ENCODE measurements around the gene THAP4.
A peak's percentile ranks its signal among the peaks of the same experiment; 100 is the strongest.
"Not testable (repeated sequence)": the region's sequence is repeated elsewhere in the genome, so short reads cannot be mapped to it uniquely, and the experiment has no call there.

THAP4 gene

DNA sequence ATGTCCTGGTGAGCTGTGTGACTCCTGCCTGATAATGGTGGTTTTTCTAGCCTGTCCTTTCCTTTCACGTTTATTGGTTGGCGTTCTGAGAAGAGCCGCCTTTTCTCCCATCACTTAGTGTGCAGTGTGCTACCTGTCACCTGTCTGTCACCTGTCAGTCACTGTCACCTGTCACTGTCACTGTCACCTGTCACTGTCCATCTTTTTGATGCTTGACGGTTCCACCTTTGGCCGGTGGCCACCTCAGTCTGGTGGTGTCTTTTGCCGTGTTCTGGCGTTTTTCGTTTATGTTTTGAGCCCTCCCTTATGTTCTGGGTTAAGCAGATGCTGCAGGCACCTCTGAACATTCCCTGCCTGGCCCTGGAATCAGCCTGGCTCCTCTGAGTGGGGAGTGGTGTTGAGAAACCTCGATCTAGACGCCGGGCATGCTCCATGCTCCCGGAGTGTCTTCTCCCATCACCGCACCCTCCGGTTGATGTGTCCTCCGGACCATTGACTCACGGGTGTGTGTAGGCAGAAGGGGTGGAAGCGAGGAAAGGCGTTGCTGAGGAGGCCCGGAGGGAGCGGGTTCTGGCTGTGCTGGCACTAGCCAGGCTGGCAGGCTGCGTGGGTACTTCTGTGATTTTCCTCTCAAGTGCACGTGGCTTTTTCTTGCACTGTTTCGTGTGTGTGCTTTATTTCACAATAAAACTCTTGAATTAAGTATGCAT is 28.9 kb upstream of the THAP4 start:
- DNase-seq, result no peak

DNA sequence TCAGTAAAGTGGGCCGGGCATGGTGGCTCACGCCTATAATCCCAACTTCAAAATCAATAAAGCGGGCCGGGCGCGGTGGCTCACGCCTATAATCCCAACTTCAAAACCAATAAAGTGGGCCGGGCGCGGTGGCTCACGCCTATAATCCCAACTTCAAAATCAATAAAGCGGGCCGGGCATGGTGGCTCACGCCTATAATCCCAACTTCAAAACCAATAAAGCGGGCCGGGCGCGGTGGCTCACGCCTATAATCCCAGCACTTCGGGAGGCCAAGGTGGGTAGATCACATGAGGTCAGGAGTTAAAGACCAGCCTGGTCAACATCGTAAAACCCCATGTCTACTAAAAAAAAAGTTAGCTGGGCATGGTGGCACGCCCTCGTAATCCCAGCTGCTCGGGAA is 25.8 kb upstream of the THAP4 start:
- not testable (repeated sequence) for DNase-seq

DNA sequence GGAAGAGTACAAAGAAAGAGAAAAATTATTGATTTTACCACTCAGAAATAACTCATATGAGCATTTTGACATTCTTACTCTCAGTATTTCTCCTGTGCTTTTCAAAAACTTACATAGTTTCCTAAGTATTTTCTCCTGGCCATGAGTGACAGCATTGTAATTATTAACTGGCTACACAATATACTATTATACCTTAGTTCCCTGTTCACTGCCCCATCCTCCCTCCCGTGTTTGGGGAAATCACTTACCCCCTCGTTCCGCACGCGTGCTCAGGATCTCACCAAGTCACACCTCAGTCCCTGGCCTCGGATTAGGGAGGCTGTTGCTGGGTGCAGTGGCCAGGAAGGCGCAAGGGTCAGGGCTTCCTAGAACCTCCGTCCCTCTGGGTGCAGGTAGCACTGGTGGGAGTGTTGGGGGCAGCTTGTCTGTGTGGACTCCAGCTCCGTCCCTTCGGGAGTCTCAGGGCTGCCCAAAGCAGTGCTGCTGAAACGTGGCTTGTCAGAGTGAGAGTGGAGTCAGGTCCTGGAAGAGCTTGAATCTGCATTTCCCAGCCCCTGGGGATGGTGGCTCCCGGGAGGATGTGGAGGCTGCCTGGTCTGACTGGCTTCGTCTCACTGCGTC is 23.7 kb upstream of the THAP4 start:
- DNase-seq, result no peak

DNA sequence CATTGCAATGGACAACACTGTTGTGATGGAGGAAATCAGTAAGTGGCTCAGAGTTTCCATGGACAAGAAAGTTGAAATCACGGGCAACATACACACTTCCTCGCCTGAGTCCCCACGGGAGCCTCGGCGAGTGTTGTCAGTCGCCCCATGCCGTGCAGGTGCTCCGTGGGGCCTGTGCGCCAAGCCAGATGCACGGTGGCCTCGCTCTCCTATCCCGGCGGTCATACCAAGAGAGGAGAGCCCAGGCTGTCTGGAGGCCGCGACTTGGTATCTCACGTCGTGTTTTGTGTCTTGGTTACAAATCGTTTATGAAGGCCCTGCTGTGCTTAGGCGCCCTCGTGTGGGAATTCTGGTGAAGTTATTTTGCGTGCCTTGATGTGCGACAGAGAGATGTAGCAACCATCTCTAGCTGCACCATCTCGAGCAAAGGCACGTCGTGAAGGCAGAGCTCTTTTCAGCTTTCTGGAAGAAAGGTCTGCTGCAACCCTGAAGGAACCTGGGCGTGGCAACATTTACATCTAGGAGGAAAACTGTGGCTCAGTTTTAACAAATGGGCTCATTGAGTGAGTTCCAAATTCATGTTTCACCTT is 22.3 kb upstream of the THAP4 start:
- peak; percentile 61 for DNase-seq

DNA sequence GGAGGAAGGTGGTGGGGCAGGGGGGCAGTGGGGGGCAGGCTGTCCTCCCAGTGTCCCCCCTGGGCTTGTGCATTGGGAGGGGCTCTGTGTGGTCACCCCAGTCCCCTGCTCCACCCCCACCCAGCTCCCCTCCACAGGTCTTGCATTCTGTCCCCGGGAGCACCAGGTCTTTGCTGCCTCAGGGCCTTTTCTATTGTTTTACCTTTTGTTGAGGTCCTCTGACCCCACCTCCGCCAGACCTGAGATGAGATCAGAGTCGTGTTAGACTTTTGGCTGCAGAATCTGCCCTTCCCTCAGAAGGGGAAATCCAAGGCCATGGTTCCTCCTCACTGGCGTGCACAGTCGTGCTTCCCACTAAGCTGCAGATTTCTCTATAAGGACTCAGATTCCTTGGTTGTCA is 21.3 kb upstream of the THAP4 start:
- no peak for DNase-seq

DNA sequence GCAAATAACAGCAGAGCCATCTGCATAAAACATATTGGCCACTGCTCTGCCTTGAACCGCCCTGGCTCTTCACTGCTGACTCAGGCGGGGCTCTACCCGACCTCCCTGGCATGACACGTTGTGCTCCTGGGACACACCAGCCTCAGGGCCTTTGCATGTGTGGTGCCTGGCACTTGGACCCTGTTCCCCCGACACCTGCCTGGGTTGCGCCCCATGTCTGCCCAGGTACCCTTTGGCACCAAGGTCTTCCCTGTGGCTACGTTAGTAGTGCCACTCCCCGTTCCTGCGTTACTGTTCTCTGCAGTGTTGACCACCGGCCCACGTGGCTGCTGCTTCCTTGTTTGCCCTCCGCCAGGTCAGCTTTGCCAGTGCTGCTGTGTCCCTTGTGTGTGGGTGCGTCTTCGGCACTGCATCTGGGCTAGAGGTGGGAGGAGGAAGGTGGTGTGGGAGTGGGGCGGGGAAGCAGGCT is 20.9 kb upstream of the THAP4 start:
- DNase-seq, result no peak

DNA sequence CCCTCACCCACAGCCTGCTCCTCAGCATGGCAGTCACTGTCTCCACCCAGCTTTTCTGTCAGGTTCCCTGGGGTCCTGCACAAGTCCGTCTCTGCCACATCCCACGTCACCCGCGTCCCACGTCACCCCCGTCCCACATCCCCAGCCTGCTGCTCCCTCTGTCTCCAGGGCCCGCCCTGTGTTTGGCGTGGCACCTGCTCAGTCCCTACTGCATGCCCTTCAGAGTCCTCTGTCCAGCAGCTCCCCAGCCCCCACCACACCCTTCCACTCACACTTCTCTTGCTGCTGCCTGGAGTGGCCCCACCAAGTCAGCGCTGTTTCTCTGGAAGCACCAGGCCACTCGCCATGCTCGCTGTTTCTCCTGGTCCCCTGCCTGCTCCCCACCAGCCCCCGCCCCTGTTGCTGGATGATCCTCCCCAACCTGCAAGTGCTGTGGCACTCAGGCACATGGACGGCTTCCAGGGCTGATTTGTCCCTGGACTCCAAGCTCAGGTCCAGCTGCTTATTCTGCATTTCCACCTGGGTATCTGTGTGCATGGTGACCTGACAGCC is 19.3 kb upstream of the THAP4 start:
- DNase-seq, result no peak

DNA sequence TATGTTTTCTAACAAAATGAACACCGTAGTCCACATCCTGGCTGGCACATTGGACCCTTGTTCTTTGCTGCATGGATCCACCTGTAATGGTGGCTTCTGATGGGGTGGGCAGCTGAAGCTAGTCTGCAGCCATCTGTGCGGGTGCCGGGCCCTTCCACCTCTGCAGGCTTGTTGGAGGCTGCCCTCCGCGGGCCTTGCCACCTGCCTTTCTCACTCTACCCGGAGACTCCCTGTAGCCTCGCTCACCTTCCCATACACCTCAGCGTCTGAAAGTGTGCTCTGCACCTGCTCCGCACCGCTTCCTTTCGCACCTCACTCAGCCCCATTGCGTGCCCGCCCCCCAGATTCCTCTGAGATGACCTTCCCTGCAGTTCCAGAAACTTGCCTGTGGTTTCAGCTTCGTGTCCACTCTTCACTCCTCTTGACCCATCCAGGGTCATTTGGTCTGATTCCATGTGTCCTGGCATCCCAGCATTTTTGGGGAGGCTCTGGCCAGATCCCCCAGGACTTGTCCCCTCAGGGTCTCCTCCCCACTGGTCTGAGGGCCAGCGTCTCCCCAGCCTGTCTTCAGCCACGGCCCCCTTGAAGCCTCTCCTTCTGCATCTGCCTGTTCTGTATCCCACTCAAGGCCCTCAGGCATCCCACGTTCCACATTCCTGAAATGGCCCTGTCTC is 18.7 kb upstream of the THAP4 start:
- no peak for DNase-seq

DNA sequence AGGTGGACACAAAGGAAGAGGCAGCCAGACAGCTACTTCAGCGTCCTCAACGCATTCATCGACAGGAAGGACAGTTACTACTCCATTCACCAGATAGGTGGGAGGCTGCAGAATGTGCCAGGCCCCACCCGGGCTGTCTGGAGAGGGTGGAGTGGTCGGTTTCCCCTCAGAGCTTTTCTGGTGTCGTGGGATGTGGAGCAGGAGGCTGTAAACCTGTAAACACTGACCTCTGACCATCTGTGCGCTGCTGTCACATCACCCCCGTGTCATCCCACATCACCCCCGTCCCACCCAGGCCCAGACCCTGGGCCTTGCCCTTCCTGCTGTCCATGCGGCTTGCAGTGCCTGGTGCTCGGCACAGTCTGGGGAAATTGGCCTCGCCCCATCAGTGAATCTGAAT is 17.6 kb upstream of the THAP4 start:
- DNase-seq, result no peak

DNA sequence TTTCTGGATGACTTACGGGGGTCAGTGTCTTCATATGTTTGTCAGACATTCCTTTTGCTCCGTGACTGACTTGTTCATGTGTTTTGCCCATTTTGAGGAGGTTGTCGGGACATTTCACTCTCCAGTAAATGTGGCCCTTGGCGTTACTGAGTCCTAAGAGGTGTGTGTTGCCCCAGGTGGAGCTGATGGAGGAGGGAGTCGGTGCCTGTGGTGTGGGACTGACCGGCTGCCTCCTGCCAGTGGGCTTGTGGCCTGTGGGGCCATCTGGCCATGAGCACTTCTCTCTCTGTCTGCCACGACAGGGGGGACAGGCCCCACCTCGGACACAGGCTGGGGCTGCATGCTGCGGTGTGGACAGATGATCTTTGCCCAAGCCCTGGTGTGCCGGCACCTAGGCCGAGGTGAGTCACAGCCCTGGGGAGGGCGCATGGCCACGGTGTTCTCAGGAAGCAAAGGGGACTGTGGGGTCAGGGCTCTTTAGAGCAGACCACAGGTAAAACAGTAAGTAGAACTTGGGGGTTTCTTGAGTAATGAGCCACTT is 16.3 kb upstream of the THAP4 start:
- DNase-seq, result no peak

DNA sequence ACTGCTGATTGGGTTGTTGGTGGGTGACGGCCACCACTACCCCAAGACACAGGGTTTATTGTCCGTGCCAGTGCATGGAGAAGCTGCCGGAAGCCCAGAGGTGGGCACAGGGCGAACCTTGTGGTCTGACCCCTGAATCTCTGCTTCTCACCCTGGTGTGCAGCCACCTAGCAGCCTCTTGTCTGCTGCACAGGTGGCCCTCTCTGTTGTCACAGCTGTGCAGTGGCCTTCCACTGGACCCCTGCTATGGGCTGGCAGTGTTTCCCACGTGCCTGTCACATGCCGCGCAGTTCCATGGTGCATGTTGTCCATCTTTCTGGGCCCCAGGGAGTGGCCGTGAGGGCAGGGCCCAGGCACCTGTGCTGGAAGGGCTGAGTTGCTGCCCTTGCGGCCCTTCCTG is 15.8 kb upstream of the THAP4 start:
- DNase-seq, result no peak

DNA sequence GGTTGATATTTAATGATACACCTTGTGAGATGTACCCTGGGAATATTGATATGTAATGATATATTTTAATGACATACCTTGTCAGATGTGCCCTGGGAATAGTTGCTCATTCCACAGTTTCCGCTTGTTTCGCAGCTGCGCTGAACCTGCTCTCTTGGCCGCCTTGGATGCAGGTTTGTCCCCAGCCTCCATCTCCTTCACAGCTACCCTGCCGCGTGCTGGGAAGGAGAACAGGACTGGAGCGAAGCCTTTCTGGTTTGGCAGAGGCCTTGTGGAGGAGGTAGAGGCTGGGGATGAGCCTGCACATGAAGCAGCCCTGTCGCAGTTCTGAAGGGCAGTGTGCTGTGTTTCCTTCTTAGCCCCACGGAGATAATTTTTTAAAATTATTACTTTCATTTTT is 15.2 kb upstream of the THAP4 start:
- no peak for DNase-seq

DNA sequence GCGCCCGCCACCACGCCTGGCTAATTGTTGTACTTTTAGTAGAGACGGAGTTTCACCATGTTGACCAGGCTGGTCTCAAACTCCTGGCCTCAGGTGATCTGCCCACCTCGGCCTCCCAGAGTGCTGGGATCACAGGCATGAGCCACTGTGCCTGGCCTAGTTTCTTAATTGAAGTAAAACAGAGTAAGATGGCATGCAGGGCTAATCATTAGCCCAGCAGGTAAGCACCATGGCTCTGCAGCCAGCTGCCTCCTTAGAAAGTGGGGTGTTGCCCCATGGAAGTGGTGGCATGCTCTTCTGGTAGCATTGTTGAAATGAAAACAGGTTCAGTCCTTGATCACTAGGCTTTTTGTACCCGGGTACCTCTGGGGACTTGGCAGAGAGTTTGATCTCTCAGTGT is 13.0 kb upstream of the THAP4 start:
- DNase-seq, result no peak

DNA sequence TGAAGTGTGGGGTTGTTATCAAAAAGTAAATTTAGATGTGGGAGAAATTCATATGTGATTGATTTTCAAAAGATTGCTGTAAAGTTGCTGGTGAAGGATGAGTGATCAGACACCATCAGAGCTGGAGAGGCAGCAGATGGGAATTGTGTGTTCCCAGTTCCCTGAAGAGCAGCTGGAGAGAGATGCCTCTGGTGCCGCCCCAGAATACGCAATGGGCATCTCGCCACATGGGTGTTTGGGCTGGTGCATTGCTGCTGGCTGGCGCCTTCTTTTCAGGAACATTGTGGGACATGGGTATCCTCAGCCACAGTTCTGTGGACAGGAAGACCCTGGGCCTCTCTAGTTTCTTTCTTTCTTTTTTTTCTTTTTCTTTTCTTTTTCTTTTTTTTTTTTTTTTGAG is 12.4 kb upstream of the THAP4 start:
- DNase-seq, result no peak

DNA sequence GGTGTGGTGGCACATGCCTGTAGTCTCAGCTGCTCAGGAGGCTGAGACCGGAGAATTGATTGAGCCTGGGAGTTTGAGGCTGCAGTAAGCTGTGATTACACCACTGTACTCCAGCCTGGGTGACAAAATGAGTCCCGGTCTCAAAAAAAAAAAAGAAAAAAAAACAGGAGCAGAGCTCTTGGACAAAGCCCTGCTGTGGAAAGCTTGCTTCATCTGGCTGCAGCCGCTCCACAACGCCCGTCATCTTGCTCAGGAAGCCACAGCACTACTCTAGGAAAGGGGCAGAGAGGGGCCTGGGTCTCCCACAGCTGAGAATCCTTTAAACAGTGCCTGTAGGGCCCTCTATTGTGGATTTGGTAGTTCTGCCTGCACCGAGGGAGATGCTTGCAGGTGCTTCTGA is 11.5 kb upstream of the THAP4 start:
- no peak for DNase-seq

DNA sequence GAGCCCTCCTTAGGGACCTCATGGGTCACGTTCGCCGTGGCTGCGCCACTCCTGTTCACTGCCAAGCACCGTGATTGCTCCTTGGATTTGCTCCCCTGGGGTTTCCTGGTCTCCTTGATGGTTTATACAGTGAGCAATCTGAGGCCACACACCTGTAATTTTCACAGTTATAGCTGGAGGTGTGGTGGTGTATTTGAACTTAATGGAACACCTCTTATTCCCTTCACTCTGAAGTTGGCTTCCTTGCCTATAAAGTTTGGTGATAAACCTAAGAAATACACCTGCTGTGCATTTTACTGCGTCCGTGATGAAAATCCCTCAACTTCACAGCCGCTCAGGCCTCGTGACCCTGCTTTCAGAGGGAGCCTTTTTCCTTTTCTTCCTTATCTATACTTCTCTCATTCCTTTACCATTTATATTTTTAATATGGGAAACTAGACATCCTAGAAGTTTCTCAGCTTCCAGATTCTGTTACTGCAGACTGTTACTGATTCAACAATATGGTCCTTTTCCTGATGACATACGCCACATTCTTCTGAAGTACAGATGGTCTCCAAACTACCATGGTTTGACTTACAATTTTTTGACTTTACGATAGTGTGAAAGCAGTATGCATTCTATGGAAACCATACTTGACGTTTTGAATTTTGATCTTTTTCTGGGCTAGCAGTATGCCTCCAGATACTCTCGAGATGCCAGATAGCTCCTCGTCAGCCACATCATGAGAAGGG is 9.1 kb upstream of the THAP4 start:
- no peak for DNase-seq

DNA sequence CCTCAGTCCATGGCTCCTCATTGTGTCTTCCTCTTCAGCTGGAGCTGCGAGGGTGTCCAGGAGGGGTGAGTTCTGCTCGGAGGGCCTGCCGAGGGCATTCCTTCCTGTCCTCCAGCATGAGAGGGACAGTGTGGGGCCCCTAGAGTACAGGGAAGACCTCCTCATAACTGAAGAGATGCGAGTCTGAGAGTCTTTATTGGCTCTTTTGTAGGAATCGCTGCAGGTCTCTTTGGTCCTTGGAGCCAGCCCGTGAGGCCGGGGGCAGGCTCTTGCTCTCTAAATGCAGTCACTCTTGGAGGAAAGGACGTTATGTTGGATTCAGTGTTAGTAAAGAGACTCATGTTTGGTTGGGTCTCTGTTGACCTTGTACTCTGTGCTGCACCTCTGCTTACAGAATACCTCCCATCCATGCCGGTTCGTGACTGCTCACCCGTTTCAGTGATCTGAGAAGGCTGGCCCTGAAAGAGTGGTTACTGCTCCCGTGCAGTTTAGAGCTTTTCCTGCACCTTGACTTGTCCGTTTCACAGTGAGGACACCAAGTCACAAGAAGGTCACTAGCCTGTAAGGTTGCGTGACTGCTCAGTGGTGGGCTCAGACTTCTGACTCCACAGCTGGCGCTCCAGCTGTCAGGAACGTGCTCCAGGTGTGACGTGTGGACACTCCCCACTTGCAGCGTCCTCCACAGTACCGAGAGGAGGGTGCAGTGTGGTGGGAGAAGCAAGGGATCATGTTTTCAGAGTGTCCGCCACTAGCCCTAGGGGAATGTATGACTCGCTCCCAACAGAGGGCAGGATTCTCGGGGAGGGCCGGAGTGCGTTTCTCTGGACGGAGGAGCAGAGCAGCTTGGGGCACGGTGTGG is 8.3 kb upstream of the THAP4 start:
- DNase-seq, result no peak

DNA sequence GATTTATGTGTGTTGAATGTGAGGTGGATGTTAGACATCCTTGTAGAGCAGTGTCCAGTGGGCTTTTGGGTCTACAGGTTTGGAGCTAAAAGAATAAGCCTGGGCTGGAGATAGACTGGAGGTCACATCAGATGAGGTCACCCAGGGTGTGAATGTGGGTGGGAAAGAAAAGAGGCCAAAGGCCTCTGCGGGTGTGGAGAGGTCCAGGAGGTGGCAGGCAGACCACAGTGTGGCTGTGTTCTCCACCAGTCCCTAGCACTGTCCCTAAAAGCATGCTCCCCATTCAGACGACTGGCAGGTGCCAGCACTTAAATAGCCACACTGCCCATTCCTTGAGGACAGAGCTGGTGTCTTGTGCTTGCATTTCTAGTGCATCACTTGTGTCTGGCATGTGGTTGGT is 4.7 kb upstream of the THAP4 start:
- DNase-seq, result no peak

DNA sequence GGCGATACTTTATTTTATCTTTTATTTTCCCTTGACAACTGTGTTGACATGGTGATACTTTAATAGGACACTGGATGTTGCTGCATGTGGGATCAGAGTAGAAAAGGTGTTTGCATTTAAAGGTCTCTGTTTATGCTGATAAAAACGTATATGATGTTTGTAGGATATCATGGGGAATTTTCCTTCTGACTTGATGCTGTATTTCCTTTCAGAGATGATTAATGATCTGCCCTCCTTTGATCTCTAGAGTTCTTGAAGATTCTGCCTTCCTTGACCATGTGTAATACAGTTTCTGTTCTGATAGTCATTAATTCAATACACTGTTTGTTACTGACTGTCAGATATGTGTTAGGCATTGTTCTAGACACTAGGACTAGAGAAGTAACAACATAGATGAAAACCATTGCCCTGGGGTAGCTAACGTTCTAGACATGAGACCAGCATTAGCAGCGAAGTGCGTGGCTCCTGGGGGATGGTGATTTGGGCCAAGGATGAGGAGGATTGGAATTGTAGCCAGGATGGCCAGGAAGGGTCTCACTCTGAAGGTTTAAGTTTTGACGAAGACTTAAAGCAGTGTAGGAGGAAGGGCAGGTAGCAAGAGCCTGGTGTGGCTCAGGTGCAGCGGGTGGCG is 3.3 kb upstream of the THAP4 start:
- no peak for DNase-seq

DNA sequence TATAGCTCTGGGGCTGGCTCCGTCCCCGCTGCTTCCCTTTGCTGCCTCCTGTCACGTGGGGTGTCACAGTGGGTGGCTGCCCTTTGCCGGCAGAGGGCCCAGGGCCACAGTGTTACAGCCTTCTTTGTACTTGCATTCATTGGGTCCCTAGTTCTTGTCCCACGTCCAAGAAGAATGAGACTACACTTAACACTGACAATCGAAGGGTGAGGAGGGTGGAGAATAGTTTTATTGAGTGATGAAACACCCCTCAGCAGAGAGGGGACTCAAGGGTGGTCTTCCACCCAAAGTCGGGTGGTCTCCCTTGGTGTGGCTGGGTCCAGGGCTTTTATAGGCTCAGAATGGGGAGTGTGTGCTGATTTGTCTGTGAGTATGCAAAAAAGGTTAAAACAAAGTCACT is 2.4 kb upstream of the THAP4 start:
- DNase-seq, result no peak

DNA sequence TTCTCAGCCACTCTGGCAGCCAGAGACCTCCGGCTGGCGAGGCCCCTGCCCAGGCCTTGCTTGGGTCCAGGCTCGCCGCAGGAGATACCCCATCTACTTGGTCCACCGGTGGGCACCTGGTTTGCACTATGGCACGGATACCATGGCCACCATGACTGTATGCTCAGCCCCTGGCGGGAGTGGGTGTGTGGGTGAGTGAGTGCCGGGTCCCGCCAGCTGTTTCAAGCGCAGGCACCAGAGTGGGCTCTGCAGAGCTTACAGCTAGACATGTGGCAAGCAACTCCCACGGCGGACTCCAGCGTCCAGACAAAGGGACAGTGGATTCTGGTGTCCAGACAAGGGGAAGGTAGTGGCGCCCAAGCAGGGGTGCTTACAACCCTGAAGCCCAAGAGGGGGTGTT is 2.0 kb upstream of the THAP4 start:
- DNase-seq, result no peak
